GM18507 (cell line): ENCODE data around the gene MARCHF7.
"Not testable (repeated sequence)": the region's sequence is repeated elsewhere in the genome, so short reads cannot be mapped to it uniquely, and the experiment has no call there.

Experiments used
- DNase-seq: peaks from one replicate; pipeline ENCODE4 v3.0.0; 2011; ENCODE audit warnings: low read depth; ENCODE audit not compliant: insufficient read length; ENCODE audit errors: extremely low spot score
- FAIRE-seq: peaks from 2 replicates; lab custom pipeline; 2011; peaks lifted over from hg19 to GRCh38; lab: Jason Lieb, UNC

The MARCHF7 gene, protein sequence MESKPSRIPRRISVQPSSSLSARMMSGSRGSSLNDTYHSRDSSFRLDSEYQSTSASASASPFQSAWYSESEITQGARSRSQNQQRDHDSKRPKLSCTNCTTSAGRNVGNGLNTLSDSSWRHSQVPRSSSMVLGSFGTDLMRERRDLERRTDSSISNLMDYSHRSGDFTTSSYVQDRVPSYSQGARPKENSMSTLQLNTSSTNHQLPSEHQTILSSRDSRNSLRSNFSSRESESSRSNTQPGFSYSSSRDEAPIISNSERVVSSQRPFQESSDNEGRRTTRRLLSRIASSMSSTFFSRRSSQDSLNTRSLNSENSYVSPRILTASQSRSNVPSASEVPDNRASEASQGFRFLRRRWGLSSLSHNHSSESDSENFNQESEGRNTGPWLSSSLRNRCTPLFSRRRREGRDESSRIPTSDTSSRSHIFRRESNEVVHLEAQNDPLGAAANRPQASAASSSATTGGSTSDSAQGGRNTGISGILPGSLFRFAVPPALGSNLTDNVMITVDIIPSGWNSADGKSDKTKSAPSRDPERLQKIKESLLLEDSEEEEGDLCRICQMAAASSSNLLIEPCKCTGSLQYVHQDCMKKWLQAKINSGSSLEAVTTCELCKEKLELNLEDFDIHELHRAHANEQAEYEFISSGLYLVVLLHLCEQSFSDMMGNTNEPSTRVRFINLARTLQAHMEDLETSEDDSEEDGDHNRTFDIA

DNA sequence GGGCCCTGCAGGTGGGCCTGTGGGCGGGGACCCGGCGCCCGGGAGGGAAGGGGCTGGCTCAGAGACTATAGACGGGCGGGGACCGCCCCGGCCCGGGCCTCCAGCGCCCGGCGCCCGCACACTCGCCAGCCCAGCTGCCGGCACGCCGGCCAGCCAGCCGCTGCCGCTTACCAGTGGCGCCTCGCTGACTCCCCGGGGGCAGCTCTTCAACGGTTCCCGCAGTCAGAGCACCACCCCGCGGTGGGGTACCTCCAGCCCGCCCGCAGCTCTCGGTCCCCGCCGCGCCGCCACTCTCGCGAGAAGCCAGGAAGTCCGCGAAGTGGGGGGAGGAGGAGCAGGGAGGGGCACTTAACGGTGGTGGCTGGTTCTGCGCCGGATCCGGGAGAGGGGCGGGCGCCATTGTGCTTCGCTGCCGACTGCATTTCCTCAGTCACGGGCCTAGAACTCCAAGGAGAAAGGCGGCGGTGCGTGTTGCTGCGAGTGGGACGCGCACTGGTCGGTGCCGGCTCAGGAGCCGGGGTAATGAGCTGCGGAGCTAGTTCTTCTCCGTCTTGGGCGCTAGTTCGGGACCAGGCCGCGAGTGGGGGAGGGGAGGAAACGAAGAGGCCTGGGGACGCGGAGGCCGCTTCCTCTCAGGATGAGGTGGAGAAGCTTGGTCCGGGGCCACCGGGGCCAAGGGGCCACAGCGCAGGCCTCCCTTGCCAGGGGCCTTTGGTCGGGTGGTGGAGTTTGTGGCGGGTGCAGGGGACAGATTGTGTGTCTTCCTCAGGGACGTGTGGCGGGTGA lies at the start of gene MARCHF7:
TSS of gene MARCHF7 (plus strand) at position 364 of the 786 bp plus-strand sequence. CDS start 16,517 bp downstream, outside the sequence.
- FAIRE-seq: peak; percentile 93

DNA sequence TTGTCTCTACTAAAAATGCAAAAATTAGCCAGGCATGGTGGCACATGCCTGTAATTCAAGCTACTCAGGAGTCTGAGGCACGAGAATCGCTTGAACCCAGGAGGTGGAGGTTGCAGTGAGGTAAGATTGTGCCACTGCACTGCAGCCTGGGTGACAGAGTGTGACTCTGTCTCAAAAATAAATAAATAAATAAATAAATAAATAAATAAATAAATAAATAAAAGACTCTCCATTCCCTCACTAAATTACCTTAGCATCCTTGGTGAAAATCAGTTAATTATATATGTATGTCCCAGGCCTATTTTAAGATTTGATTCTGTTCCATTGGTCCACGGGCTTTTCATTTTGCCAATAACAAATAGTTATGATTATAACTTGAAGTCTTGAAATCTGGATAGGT lies 44.9 kb upstream of the MARCHF7 start:
- not testable (repeated sequence) for DNase-seq, FAIRE-seq

More for the DNA sequence above, at the start of gene MARCHF7:
- peak; percentile 98 for DNase-seq

DNA sequence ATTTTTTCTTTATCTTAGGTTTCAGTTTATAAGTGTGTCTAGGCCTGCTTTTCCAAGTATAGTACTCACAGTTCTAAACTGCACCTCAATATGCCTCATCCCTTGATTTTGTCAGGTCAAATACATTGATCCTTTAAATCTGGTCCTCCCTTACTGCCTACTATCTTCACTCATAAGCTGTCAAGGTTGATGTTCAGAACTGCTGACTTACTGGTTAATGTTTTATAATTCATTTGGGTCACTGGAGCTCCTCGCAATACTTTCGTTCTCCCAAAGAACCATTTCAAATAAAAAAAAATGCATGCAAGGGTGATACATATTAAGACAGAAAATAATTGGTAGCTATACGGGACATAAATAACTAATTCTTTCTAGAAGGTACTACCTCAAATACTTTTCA lies 41.3 kb upstream of the MARCHF7 start:
- FAIRE-seq: no peak
- no peak for DNase-seq

DNA sequence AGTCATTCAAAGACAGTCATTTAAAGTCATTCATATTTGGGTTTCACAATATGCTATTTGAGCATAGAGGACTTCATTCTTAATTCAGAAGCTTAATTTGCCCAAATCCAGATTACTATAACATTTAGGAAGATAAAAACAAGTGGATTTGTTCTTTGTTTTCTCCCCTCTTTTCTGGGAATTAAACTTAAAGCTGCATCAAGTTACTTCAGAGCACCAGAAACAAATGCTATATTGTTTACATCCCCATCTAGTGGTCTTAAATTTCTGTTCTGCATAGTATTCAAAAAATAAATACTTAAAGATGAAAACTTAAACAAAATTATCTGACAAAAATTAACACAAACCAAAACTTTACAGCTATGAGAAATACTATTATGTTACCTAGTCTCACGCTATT lies 34.7 kb upstream of the MARCHF7 start:
- DNase-seq: no peak
- no peak for FAIRE-seq

DNA sequence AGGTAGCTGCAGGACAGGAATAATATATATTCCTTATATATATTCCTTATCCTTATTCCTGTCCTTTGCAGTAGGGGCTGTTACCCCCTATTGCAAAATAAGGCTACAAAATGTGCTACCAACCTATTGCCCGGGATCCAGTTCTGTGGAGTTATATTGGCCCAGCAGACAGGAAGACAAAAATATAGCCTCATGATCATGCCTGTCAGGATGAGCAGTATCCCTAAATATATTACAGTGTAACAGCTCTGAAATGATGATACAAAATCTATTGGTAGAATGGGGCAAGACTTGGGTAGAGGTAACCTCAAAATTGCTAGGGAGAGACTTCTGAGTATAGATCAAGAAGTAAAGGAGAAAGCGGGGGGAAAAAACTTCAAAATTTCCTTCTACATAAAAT lies 31.6 kb upstream of the MARCHF7 start:
- FAIRE-seq (no peak), DNase-seq (no peak)

DNA sequence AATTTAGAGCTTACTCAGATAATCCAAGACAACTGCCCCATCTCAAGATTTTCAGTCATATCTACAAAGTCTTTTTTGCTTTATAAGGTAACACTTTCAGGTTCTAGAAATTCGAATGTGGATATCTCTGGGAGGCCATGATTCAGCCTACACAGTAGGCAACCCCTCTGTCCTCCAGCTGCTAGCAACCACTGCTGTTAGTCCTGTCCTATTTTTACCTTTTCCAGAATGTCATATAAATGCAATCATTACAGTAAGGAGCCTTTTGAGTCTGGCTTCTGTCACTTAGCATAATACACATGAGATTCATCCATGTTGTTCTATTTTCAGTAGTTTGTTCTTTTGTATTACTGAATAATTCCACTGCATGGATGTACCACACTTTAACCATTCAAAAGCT lies 28.5 kb upstream of the MARCHF7 start:
- DNase-seq: no peak
- FAIRE-seq: no peak

DNA sequence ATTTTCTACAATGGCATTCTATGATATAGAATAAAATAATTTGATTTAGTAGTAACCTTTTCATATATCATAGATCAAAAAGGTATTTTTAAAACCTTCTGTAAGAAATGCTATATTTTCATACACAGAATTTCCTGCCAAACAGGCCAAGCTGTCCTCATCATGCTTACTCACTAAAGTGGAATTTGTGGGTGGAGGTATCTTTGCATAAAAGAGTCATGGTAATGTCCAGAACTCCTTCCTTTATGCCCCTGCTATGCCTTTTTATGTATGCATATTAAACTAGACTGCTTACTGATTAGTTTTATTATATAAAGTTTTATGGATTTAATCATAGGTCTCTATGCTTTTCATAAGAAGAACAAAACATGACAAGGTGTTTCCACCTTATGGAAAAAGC lies 27.5 kb upstream of the MARCHF7 start:
- DNase-seq: no peak

DNA sequence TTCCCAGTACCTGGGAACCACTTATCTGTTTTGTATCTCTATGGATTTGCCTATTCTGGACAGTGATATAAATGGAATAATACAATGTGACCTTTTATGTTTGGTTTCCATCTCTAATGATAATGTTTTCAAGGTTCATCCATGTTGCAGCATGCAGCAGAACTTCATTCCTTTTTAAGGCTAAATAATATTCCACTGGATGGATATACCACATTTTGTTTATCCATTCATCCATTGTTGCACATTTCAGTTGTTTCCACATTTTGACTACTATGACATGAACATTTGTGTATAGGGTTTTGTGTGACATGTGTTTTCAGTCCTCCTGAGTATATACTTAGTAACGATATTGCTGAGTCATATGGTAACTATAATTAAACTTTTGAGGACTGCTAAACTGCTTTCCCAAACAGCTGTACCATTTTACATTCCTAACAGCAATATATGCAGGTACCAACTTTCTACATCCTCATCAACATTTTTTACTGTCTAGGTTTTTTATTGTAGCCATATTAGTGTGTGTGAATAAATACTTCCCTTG lies 17.7 kb upstream of the MARCHF7 start:
- FAIRE-seq (peak; percentile 36), DNase-seq (no peak)

More for the DNA sequence above, 27.5 kb upstream of the MARCHF7 start:
- no peak for FAIRE-seq

DNA sequence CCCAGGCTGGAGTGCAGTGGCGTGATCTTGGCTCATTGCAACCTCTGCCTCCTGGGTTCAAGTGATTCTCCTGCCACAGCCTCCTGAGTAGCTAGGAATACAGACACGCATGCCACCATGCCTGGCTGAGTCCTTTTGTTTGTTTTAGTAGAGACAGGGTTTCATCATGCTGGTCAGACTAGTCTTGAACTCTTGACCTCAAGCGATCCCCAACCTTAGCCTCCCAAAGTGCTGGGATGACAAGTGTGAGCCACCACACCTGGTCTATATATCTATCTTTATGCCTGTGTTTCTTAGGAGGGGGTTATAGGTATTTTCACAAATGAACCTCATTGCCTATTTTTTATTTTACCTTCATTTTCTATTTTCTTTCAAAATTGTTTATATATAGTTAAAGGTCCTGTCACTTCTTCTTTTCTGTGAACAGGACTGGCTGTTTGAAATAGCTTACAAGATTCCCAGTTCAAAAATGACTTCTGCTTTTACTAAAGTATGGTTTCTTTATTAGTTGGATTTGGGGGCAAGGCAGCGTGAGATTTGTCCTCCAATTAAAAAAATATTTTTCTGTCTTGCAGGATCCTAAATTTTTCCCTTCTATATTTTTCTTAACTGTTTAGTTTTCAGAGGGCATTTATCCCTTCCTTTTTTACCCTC lies 16.4 kb upstream of the MARCHF7 start:
- FAIRE-seq (no peak), DNase-seq (no peak)

DNA sequence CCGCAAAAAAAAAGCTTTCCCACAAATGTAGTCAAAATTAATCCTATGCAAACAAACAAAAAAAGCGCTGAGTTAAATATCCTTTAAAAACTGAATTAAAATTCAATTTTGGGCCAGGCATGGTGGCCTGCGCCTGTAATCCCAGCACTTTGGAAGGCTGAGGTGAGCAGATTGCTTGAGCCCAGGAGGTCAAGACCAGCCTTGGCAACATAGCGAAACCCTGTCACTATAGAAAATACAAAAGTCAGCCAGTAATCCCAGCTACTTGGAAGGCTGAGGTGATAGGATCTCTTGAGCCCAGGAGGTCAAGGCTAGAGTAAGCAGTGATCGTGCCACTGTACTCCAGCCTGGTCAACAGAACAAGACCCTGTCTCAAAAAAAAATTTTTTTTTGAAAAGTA lies 8.8 kb upstream of the MARCHF7 start:
- DNase-seq (no peak), FAIRE-seq (no peak)

DNA sequence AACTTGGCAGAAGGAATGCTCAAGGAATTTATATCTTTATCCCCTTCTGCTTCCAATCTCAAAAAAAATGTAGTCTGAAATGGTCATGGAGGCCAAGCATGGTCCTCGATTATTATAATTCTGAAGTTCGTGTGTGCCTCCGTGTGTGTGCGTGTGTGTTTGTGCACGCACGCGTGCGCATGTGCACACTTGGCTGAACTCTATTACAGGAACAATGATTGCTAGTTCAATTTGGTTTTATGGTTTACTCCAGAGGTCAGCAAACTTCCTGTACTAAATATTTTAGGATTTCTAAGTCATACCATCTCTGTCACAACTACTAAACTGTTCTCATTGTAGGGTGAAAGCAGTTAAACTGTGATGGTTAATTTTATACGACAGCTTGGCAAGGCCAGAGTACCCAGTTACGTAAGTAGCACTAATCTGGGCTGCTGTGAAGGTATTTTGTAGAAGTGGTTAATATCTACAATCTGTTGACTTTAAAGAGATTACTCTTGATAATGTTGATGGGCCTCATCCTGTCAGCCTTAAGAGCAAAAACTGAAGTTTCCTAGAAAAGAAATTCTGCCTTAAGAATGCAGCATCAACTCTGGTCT lies 5.8 kb upstream of the MARCHF7 start:
- FAIRE-seq (no peak), DNase-seq (no peak)

DNA sequence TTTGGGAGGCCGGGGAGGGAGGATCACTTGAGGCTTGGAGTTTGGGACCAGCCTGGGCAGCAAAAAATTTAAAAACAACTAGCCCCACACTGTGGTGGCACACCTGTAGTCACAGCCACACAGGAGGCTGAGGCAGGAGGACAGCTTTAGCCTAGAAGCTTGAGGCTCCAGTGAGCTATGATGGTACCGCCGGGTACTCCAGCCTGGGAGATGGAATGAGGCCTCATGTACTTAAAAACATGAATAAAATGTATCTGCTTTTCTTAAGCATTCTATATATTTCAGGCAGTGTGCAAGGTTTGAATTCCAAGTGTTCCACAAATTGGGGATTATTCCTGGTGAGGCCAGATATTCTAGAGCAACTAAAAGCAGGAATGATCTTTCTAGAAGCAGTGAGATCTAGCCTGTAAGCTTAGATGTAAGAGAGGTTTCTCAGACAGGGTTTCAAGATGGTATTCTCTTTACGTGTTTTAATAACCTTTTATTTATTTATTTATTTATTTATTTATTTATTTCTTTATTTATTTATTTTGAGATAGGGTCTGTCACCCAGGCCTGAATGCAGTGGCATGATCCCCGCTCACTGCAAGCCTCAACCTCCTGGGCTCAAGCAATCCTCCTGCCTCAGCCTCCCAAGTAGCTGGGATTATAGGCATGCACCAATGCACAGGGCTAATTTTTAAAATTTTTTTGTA lies 4.1 kb upstream of the MARCHF7 start:
- FAIRE-seq (no peak), DNase-seq (no peak)

DNA sequence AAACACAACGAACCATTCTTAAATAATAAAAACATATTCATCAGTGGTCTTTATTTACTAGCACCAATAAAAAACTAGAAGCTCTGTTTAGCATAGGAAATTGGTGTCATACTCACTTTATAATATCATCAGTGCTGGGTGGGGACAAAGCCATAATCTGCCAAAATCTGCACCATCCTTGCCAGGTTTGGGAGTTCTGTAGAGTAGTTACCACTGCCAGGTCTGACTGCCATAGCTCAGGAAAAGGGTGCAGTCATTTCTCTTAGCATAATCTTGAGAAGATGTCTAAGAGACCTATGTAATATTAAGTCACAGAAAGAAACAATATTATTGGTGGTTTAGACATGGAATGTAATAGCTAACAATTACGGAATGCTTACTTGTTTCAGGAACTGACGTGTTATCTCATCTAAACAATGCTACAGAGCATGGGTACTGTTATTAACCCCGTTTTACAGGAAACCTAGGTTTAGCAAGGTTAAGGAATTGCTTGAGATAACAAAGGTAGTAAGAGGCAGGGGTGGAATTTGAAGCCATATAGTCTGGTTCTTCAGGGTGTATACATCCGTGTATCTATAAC lies 1.6 kb upstream of the MARCHF7 start:
- DNase-seq (no peak), FAIRE-seq (no peak)

DNA sequence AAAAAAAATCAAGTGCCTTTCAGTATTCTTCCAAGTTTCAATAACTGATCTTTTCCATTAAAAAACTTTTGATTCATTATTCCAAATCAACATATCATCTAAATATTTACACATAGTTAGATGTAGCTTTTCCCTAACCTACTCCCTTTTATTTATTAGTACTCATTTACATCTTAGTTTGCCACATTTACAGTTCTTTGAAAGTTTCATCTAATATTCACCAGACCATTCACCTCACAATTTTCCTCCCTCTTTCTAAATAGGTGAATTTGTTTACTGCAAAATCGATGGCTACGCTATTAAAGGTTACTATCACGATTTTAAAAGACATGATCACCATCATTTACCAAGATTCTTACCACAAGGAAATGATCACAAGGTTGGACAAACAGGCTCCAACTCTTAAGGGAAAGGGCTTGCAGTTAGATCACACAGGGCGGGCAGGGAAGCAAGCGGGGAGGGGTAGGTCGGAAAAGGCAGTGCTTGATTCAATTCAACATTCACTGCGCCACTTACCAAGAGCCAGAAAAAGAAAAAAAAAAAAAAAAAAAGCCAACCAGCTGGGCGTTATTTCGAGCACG lies 654 bp upstream of the MARCHF7 start:
- DNase-seq: no peak
- FAIRE-seq: no peak

DNA sequence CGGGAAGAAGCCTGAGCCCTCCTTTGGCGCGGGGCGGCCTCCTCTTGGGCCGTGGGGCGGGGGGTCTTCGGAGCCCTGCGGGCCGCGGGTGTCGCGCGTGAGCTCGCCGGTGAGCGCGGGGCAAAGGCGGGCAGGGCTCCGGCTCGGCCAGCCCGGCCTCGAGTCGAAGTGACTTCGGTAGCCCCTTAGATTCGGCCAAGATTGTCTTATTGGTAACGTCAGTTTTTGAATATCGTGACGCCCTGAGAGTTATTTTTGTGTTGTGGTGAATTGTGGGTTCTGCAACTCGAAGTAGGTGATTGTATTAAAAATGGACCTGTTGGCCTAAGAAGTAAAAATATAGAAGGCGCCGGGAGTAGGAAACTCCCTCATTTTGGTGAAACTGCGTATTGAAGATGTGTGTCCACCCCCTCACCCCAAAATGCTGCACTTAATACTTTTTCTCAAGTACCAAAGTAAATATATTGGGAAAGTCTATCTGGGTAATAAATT lies 669 bp downstream of the MARCHF7 start:
- no peak for DNase-seq
- peak; percentile 63 for FAIRE-seq

DNA sequence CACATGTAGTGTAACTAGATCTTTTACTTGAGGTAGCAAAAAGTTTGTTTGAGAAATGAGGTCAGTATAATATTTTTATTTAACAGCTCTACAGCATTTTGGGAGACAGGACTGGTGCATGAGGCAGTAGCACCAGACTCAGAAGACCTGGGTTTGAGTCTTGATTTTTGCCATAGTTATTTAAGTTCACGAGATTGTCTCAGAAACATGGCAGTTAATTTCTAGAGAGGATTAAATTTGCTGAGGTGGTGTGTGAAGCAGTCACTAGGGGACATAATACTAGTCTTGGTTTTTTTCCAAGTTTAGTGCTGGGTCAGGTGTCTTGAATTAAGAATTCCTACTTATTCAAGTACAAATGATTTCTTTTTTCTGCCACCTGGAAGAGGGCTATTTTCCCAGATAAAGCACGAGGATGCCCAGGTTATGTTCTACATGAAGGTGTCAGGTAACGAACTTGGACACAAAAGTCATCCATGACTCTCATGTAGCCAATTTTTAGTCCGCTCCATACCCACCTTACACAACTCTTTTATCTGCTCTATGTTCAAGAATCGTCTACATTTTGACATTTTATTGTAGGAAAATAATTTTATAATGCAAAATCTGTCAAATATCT lies 1.4 kb downstream of the MARCHF7 start:
- FAIRE-seq: no peak
- no peak for DNase-seq

DNA sequence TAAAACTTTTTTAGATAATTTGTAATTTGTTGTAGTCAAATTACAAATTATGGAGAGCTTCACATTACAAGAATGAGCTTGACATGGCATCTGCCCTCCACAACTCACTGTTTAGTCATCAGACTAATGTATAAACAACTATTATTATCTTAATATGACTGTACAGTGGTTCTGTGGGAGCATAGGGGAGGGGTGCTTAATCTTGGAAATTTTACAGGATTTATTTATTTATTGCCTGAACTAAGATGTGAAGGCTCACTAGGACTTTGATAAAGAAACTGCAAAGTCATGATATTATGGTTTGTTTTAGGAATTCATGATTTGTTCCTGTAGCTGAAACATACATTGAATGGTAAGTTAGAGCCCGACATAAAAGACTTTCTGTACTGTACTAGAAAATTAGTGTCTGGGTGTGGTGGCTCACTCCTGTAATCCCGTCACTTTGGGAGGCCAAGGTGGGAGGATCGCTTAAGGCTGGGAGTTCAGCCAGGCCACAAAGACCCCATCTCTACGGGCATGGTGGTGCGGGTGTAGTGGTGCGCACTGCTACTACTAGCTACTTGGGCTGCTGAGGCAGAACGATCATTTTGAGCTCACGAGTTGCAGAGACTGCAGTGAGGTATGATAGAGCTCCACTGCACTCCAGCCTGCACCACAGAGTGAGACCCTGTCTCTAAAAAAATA lies 2.1 kb downstream of the MARCHF7 start:
- no peak for DNase-seq
- peak; percentile 38 for FAIRE-seq
